Measurements from ENCODE around the gene SLC25A46. TPM values are rescaled to one million over a fixed set of nuclear protein-coding genes. Genes with fewer than 3 reads are reported as not detected.

The SLC25A46 gene
- polyA plus RNA-seq, 12 donors: 35.4 to 50.7 (median 41.3) TPM; not detected in 1

Other genes with a start within 250 kb of the SLC25A46 start
- gene TMEM232, start 12.3 kb upstream of the SLC25A46 start, polyA plus RNA-seq (ENCODE audit: insufficient read length in 12 of 12): 1 to 10 TPM in 7 of 12 donors, under 1 TPM in 3, not detected in 2; 0.48 to 2.1 (median 1.1) TPM

All from muscle of arm (tissue), 12 donors.